HepG2 (cell line): Measurements from ENCODE around the gene NFATC3. TPM values are rescaled to one million over a fixed set of nuclear protein-coding genes. Genes with fewer than 3 reads are reported as not detected.

ENCODE experiments used
- BHLHE40 ChIP-seq: IDR thresholded peaks from 2 replicates; pipeline ENCODE4 v1.6.1; 2011; ENCODE audit warnings: low read length, improper control_type of control experiment
- GTF2F1 ChIP-seq: fragments of 150-350 bp; IDR thresholded peaks from 2 replicates; pipeline ENCODE4 v1.6.1; 2014; ENCODE audit warnings: low read length
- HIVEP1 ChIP-seq: sonication (generic); formaldehyde crosslinking; IDR thresholded peaks from 2 replicates; pipeline ENCODE4 v1.4.0; 2020; ENCODE audit warnings: mild to moderate bottlenecking, missing genetic modification reagents
- KLF13 ChIP-seq: sonication (generic); formaldehyde crosslinking; IDR thresholded peaks from 2 replicates; pipeline ENCODE4 v1.4.0; 2020; ENCODE audit warnings: mild to moderate bottlenecking, missing genetic modification reagents
- NFATC3 ChIP-seq: sonication (generic); formaldehyde crosslinking; IDR thresholded peaks from 2 replicates; pipeline ENCODE4 v1.5.1; 2020; ENCODE audit warnings: mild to moderate bottlenecking, missing genetic modification reagents
- NR2F1 ChIP-seq, 2 experiments: fragments of 450-650 bp in 1 of 2; formaldehyde crosslinking in 1 of 2; IDR thresholded peaks; 2 replicates each; pipeline versions ENCODE4 v1.5.0 to v1.6.1; 2016 to 2020; ENCODE audit warnings: mild to moderate bottlenecking in 1 of 2, missing compliant biosample characterization in 1 of 2, missing genetic modification reagents in 1 of 2, moderate library complexity in 1 of 2
- RFXAP ChIP-seq: sonication (generic); formaldehyde crosslinking; IDR thresholded peaks from 2 replicates; pipeline ENCODE4 v1.4.0; 2020; ENCODE audit warnings: missing genetic modification reagents, borderline replicate concordance
- SP4 ChIP-seq: sonication (generic); formaldehyde crosslinking; IDR thresholded peaks from 2 replicates; pipeline ENCODE4 v1.8.1; 2023; ENCODE audit warnings: mild to moderate bottlenecking, missing genetic modification reagents
- STAT5B ChIP-seq: sonication (generic); formaldehyde crosslinking; IDR thresholded peaks from 2 replicates; pipeline ENCODE4 v1.4.0; 2020; ENCODE audit warnings: missing genetic modification reagents
- TBX2 ChIP-seq: sonication (generic); formaldehyde crosslinking; IDR thresholded peaks from 2 replicates; pipeline ENCODE4 v1.5.0; 2020; ENCODE audit warnings: missing genetic modification reagents, mild to moderate bottlenecking, borderline replicate concordance
- ZFY ChIP-seq: sonication (generic); formaldehyde crosslinking; IDR thresholded peaks from 2 replicates; pipeline ENCODE4 v1.4.0; 2020; ENCODE audit warnings: missing genetic modification reagents
- ZNF569 ChIP-seq: sonication (generic); formaldehyde crosslinking; IDR thresholded peaks from 2 replicates; pipeline ENCODE4 v1.5.0; 2020; ENCODE audit warnings: mild to moderate bottlenecking, missing genetic modification reagents, moderate library complexity, borderline replicate concordance
- polyA plus RNA-seq, 8 experiments: library from polyadenylated mRNA; depleted of rRNA in 3 of 8; stranded (reverse) in 7 of 8; unstranded in 1 of 8; fragments of >200 nt; fragmentation: Illumina TruSeq in 4 of 8; extraction: Trizol in 4 of 8; gene quantifications; 2 replicates each; pipeline versions ENCODE4 v1.2.1 to v1.2.3, GENCODE V29; 2011 to 2016; ENCODE audit warnings: low read depth in 4 of 8, missing spikeins in 1 of 8, mixed read lengths in 1 of 8; ENCODE audit not compliant: insufficient read depth in 1 of 8
- total RNA-seq, 5 experiments: library from RNA; depleted of rRNA; stranded (reverse); fragments of >200 nt; fragmentation: Illumina TruSeq; extraction: Trizol; gene quantifications; 2 replicates each; pipeline ENCODE4 v1.2.3, GENCODE V29; 2016; ENCODE audit warnings: low read depth in 1 of 5
- TF ChIP-seq, protein P1 (sequence below): sonication (generic); formaldehyde crosslinking; IDR thresholded peaks from 2 replicates; pipeline ENCODE4 v1.4.0; 2020; ENCODE audit warnings: mild to moderate bottlenecking, missing genetic modification reagents
- TF ChIP-seq, protein P2 (sequence below): sonication (generic); formaldehyde crosslinking; IDR thresholded peaks from 2 replicates; pipeline ENCODE4 v1.5.0; 2020; ENCODE audit warnings: mild to moderate bottlenecking, low read depth, missing genetic modification reagents, borderline replicate concordance
- TF ChIP-seq, protein P3 (sequence below): sonication (generic); formaldehyde crosslinking; IDR thresholded peaks from 2 replicates; pipeline ENCODE4 v1.4.0; 2020; ENCODE audit warnings: missing genetic modification reagents, borderline replicate concordance
- TF ChIP-seq, protein P4 (sequence below): sonication (generic); formaldehyde crosslinking; IDR thresholded peaks from 2 replicates; pipeline ENCODE4 v1.8.0; 2023; ENCODE audit warnings: mild to moderate bottlenecking, missing genetic modification reagents
- TF ChIP-seq, protein P5 (sequence below), 2 experiments: sonication (generic) in 1 of 2; formaldehyde crosslinking in 1 of 2; IDR thresholded peaks; 2 replicates each; pipeline versions ENCODE4 v1.5.1 to v1.6.1; 2011 to 2020; ENCODE audit warnings: borderline replicate concordance in 1 of 2, low read depth in 1 of 2, low read length in 1 of 2, mild to moderate bottlenecking in 1 of 2, missing genetic modification reagents in 1 of 2, moderate library complexity in 1 of 2

Gene NFATC3
- total and polyA plus RNA-seq, 2 of the 13 experiments (the other 11 are each of a cell fraction or from before 2014, with no cell fraction given): 52.6 to 62.7 TPM

DNA sequence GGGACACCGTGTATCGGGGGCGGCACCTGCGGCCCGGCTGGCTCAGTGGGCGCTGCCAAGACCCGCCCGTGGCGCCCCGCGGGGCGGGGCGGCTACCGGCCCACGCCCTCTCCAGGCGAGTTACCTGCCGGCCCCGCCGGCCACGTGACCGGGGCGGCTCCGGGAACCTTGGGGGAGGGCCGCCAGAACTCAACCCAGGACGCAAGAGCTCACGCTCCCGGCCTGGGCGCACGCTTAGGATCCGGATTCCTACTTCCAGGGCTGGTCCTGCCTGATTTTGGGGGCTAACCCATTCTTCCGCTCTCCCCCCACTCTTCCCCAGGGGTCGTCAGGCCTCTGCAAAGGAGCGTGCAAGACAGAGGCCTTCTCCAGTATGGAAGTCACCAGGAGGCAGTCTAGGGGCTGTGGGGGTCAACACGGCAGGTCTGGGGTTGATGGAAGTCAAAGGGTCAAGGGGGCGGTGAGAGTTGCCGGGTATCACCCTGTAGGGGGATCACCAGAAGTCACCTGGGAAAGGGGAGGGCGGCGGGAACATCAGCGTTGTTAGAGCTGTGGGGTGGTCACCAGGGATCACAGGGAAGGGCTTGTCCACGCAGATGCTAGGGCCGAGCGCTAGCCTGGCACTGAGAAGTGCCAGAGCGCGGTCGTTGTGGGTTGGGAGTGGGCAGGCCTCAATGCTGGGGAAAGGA is 151.1 kb downstream of the NFATC3 start (continued):
- TF ChIP-seq, protein P1, sequence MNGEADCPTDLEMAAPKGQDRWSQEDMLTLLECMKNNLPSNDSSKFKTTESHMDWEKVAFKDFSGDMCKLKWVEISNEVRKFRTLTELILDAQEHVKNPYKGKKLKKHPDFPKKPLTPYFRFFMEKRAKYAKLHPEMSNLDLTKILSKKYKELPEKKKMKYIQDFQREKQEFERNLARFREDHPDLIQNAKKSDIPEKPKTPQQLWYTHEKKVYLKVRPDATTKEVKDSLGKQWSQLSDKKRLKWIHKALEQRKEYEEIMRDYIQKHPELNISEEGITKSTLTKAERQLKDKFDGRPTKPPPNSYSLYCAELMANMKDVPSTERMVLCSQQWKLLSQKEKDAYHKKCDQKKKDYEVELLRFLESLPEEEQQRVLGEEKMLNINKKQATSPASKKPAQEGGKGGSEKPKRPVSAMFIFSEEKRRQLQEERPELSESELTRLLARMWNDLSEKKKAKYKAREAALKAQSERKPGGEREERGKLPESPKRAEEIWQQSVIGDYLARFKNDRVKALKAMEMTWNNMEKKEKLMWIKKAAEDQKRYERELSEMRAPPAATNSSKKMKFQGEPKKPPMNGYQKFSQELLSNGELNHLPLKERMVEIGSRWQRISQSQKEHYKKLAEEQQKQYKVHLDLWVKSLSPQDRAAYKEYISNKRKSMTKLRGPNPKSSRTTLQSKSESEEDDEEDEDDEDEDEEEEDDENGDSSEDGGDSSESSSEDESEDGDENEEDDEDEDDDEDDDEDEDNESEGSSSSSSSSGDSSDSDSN: no peak
- peak; percentile 78; the same call in 1 of the 2 replicates for TF ChIP-seq HIVEP1
- TF ChIP-seq GTF2F1: no peak
- peak; percentile 57; the same call in 1 of the 2 replicates for TF ChIP-seq ZFY (CRISPR knock-in tag)
- no peak for TF ChIP-seq NFATC3 (CRISPR knock-in tag)
- TF ChIP-seq TBX2 (CRISPR knock-in tag): no peak
- TF ChIP-seq, protein P2, sequence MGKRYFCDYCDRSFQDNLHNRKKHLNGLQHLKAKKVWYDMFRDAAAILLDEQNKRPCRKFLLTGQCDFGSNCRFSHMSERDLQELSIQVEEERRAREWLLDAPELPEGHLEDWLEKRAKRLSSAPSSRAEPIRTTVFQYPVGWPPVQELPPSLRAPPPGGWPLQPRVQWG (CRISPR knock-in tag): no peak
- no peak for TF ChIP-seq STAT5B
- no peak for TF ChIP-seq ZNF569 (CRISPR knock-in tag)
- TF ChIP-seq NR2F1 (CRISPR knock-in tag; IDR thresholded peaks at IDR 0.05): no peak; a peak in 1 of 4 replicates
- TF ChIP-seq RFXAP (CRISPR knock-in tag): peak; percentile 75
- peak; percentile 85; the same call in 1 of the 2 replicates for TF ChIP-seq KLF13 (CRISPR knock-in tag)
- TF ChIP-seq, protein P3, sequence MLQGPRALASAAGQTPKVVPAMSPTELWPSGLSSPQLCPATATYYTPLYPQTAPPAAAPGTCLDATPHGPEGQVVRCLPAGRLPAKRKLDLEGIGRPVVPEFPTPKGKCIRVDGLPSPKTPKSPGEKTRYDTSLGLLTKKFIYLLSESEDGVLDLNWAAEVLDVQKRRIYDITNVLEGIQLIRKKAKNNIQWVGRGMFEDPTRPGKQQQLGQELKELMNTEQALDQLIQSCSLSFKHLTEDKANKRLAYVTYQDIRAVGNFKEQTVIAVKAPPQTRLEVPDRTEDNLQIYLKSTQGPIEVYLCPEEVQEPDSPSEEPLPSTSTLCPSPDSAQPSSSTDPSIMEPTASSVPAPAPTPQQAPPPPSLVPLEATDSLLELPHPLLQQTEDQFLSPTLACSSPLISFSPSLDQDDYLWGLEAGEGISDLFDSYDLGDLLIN: peak; percentile 89; the same call in 1 of the 2 replicates
- TF ChIP-seq SP4 (CRISPR knock-in tag): peak; percentile 81
- TF ChIP-seq, protein P4, sequence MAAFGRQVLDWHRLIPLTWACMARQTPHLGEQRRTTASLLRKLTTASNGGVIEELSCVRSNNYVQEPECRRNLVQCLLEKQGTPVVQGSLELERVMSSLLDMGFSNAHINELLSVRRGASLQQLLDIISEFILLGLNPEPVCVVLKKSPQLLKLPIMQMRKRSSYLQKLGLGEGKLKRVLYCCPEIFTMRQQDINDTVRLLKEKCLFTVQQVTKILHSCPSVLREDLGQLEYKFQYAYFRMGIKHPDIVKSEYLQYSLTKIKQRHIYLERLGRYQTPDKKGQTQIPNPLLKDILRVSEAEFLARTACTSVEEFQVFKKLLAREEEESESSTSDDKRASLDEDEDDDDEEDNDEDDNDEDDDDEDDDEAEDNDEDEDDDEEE (CRISPR knock-in tag): peak; percentile 95
- TF ChIP-seq, protein P5, sequence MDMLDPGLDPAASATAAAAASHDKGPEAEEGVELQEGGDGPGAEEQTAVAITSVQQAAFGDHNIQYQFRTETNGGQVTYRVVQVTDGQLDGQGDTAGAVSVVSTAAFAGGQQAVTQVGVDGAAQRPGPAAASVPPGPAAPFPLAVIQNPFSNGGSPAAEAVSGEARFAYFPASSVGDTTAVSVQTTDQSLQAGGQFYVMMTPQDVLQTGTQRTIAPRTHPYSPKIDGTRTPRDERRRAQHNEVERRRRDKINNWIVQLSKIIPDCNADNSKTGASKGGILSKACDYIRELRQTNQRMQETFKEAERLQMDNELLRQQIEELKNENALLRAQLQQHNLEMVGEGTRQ (IDR thresholded peaks at IDR 0.05; ENCODE audit: low read depth, low read length): peak; percentile 85
- TF ChIP-seq, protein P5 (CRISPR knock-in tag; IDR thresholded peaks at IDR 0.05; ENCODE audit: borderline replicate concordance): peak; percentile 84; the same call in 1 of the 2 replicates
- TF ChIP-seq BHLHE40: peak; percentile 85
